Uterus (tissue), 4 donors: ENCODE results near the gene DOP1B. TPM values are rescaled to one million over a fixed set of nuclear protein-coding genes. Genes with fewer than 3 reads are reported as not detected.

Source experiments
- DNase-seq, 2 donors: peaks; one replicate each; pipeline ENCODE4 v3.0.0-alpha.2; 2019 to 2020
- H3K27ac ChIP-seq, 2 donors: fragments of 200-600 bp; sonication (generic); 1 replicate in 1 of 2; 2 replicates in 1 of 2; pipeline ENCODE4 v1.5.1; 2016 to 2018
- H3K27me3 ChIP-seq, 2 donors: fragments of 200-600 bp; sonication (generic); one replicate each; pipeline ENCODE4 v1.5.1; 2018 to 2019; ENCODE audit warnings: control low read depth in 1 of 2
- H3K36me3 ChIP-seq, 2 donors: fragments of 200-600 bp; sonication (generic); one replicate each; pipeline ENCODE4 v1.5.1; 2019; ENCODE audit warnings: control low read depth in 1 of 2
- H3K4me1 ChIP-seq, 2 donors: fragments of 200-600 bp; sonication (generic); one replicate each; pipeline ENCODE4 v1.5.1; 2018 to 2019; ENCODE audit warnings: control low read depth in 1 of 2
- H3K4me3 ChIP-seq, 2 donors: fragments of 200-600 bp; sonication (generic); 1 replicate in 1 of 2; 2 replicates in 1 of 2; pipeline ENCODE4 v1.5.1; 2018 to 2019; ENCODE audit warnings: mild to moderate bottlenecking in 1 of 2
- H3K9me3 ChIP-seq, 2 donors: fragments of 200-600 bp; sonication (generic); one replicate each; pipeline ENCODE4 v1.5.1; 2019; ENCODE audit warnings: control low read depth in 1 of 2
- POLR2A ChIP-seq, 2 donors: fragments of 450-650 bp; IDR thresholded peaks; one replicate each; pipeline ENCODE4 v1.6.1; 2016; ENCODE audit warnings: antibody characterized with exemption in 2 of 2, mild to moderate bottlenecking in 1 of 2, moderate library complexity in 1 of 2
- intact Hi-C: fragments of 100-400 bp; cut with DNase I; formaldehyde crosslinking; loops from one replicate; pipeline ENCODE4 v1.15.1; 2023; ENCODE audit warnings: low total_unique reads
- total RNA-seq, 4 donors: library from RNA; depleted of rRNA in 3 of 4; stranded (reverse); fragments of >200 nt in 3 of 4; gene quantifications; one replicate each; pipeline versions ENCODE4 v1.1.0 to v1.2.4, GENCODE V29; 2014 to 2023
- TF ChIP-seq, protein P1 (sequence below), 4 experiments: fragments of 200-600 bp in 2 of 4; fragments of 450-650 bp in 2 of 4; sonication (generic) in 2 of 4; IDR thresholded peaks; one replicate each; pipeline ENCODE4 v1.5.1; 2016 to 2019; ENCODE audit warnings: antibody characterized with exemption in 4 of 4, mild to moderate bottlenecking in 2 of 4, moderate library complexity in 1 of 4
- donor health status: DM: yes; HTN: yes; CAD: no.

The DOP1B gene
- total RNA-seq, 4 donors from 2014 or later = 3.8 to 18.7 (median 14.9) TPM

- TF ChIP-seq, protein P1, sequence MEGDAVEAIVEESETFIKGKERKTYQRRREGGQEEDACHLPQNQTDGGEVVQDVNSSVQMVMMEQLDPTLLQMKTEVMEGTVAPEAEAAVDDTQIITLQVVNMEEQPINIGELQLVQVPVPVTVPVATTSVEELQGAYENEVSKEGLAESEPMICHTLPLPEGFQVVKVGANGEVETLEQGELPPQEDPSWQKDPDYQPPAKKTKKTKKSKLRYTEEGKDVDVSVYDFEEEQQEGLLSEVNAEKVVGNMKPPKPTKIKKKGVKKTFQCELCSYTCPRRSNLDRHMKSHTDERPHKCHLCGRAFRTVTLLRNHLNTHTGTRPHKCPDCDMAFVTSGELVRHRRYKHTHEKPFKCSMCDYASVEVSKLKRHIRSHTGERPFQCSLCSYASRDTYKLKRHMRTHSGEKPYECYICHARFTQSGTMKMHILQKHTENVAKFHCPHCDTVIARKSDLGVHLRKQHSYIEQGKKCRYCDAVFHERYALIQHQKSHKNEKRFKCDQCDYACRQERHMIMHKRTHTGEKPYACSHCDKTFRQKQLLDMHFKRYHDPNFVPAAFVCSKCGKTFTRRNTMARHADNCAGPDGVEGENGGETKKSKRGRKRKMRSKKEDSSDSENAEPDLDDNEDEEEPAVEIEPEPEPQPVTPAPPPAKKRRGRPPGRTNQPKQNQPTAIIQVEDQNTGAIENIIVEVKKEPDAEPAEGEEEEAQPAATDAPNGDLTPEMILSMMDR (IDR thresholded peaks at IDR 0.05) = no peak
- no peak for TF ChIP-seq POLR2A (IDR thresholded peaks at IDR 0.05)
- H3K36me3 ChIP-seq = no peaks in the 10 kb centered on the region
- H3K4me3 ChIP-seq = no peak overlapping the region
- H3K4me1 ChIP-seq = no peaks in the 10 kb centered on the region
- no peaks in the 10 kb centered on the region for H3K9me3 ChIP-seq
- intact Hi-C loops = no loop called here
- no peak for DNase-seq
- H3K27ac ChIP-seq = no peak overlapping the region
- H3K27me3 ChIP-seq = no peaks in the 10 kb centered on the region
Observed at GRCh38 chr21:36186506-36187399, 30.1 kb downstream of the DOP1B start.

DNA sequence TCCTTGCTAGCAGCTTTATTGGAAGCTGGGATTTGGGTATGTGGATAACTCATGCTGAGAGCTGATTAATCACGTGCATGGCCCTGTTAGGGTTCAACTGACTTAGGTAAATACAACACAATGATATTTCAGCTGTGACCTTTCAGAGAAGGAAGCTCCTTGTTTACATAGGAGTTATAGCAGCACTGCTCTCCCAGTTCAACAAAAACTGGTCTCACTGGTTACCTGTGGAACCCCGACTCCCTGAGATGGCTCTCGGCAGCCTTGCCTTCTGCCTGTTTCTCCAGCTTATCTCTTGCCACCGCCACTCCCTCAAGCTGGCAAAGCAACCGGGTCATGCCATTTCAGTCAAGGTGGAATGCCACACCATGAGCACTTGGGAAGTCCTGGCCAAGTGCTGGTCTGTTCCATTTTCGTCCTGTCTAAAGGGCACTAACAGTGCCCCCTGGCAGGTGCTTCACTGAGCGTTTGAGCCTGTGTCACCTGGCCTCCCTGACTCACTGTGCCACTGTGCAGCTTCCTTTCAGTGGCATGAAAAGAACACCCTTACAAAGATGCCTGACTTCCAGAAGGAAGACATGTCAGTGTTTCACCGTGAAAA, 31.6 kb downstream of the DOP1B start:
- intact Hi-C loops = no loop called here
- H3K27me3 ChIP-seq = no peaks in the 10 kb centered on the region
- no peak for DNase-seq
- no peaks in the 10 kb centered on the region for H3K9me3 ChIP-seq
- no peak overlapping the region for H3K27ac ChIP-seq
- TF ChIP-seq, protein P1 (IDR thresholded peaks at IDR 0.05) = no peak
- TF ChIP-seq POLR2A (IDR thresholded peaks at IDR 0.05) = no peak
- H3K36me3 ChIP-seq = no peaks in the 10 kb centered on the region
- H3K4me3 ChIP-seq = no peak overlapping the region
- no peaks in the 10 kb centered on the region for H3K4me1 ChIP-seq

- Histone ChIP-seq H3K27ac (no peak overlapping the region), H3K4me1 (no peaks in the 10 kb centered on the region), H3K9me3 (no peaks in the 10 kb centered on the region), H3K4me3 (no peak overlapping the region), H3K27me3 (no peaks in the 10 kb centered on the region), H3K36me3 (no peaks in the 10 kb centered on the region)
- TF ChIP-seq, protein P1 (IDR thresholded peaks at IDR 0.05) = no peak
- no peak for TF ChIP-seq POLR2A (IDR thresholded peaks at IDR 0.05)
- intact Hi-C loops = no loop called here
- DNase-seq = no peak
Observed at GRCh38 chr21:36188937-36189336, 32.3 kb downstream of the DOP1B start.

- Histone ChIP-seq H3K4me1 (no peaks in the 10 kb centered on the region), H3K27ac (no peak overlapping the region), H3K27me3 (no peaks in the 10 kb centered on the region), H3K4me3 (no peak overlapping the region), H3K36me3 (no peaks in the 10 kb centered on the region), H3K9me3 (no peaks in the 10 kb centered on the region)
- TF ChIP-seq, protein P1 (IDR thresholded peaks at IDR 0.05) = no peak
- no peak for TF ChIP-seq POLR2A (IDR thresholded peaks at IDR 0.05)
- no peak for DNase-seq
- intact Hi-C loops = no loop called here
Observed at GRCh38 chr21:36190736-36191135, 34.1 kb downstream of the DOP1B start.

DNA sequence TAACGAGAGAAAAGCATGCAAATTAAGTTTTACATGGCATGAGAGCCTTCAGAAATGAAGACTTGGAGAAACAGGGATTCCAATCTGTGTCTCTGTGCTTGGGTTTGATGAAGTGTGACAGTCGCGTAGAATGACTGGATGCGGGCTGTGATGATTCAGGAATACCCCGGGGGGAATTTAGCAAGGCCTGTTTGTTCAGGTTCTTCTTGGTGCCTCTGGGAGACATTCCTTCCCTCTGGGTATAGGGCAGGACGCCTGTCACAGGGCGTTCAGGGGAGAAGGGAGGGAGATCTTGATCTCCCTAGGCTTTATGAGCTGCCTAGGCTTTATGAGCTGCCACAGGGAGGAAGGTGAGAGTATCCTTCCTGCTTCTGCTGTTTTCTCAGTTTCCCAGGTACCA, 36.6 kb downstream of the DOP1B start:
- intact Hi-C loops = no loop called here
- H3K9me3 ChIP-seq = no peaks in the 10 kb centered on the region
- H3K27ac ChIP-seq = no peak overlapping the region
- H3K4me3 ChIP-seq = no peak overlapping the region
- H3K36me3 ChIP-seq = no peaks in the 10 kb centered on the region
- no peak for TF ChIP-seq POLR2A (IDR thresholded peaks at IDR 0.05)
- TF ChIP-seq, protein P1 (IDR thresholded peaks at IDR 0.05) = no peak
- no peak for DNase-seq
- no peaks in the 10 kb centered on the region for H3K4me1 ChIP-seq
- H3K27me3 ChIP-seq = no peaks in the 10 kb centered on the region
